ELR (cell line): ENCODE data around the gene SNAPC2.
"Not testable (repeated sequence)": the region's sequence is repeated elsewhere in the genome, so short reads cannot be mapped to it uniquely, and the experiment has no call there.

Experiments used
- DNase-seq: peaks from one replicate; pipeline ENCODE4 v3.0.0-alpha.2; 2015; ENCODE audit warnings: low read depth

The SNAPC2 gene

DNA sequence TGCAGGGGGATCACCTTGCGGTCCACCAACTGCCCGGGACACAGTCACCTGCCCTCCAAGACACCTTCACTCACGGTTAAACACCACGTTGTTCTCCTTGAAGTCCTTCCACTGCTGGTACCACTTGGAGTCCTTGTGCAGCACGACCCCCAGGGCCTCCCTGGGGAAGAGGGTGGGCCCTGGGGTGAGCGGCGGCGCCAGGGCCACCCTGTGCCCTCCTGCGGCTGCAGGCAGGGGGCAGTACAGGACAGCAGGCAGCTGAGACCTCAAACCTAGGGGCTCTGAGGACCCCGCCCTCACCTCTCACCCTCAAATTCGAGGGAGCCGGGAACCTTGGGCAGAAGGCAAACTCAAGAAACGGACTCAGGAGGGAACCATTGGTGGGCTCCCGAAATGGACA lies 13.3 kb downstream of the SNAPC2 start:
- no peak for DNase-seq

DNA sequence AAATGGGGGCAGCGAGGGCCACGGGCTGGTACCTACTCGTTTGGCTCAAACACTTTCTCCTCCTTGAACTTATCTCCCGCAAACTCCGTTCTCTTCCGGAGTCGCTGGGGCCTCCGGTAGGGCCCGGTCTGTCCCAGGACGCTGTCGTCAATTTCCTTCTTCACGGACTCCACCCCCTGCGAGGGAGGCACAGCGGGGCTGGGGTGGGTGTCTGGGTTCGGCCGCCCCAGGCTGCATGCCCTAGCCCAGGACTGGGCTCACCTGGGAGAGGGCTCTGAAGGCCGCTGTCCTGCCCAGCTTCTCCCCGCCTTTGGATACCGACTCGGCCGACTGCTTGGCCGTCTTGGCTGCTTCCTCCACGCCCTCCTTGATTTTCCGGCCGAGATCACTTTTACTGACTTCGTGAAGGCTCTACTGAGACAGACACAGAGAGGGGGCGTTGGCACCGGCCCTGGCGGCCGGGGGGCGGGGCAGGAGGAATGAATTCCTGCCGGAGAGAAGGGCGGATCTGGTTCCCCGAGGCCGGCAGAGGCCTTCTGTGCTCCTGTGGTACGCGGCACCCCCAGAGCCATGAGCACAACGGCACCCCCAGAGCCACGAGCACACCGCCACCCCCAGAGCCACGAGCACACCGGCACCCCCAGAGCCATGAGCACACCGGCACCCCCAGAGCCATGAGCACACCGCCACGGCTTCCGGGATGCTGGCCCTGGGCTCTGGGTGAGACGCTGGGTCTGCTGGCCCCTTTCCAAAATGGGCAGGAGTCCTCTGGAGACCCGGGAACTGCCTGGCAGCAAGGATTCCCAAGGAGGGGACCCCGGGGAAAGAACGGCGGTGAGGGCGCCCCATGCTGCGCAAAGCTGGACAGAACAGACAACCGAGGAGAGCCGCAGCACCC lies 13.9 kb downstream of the SNAPC2 start:
- no peak for DNase-seq

DNA sequence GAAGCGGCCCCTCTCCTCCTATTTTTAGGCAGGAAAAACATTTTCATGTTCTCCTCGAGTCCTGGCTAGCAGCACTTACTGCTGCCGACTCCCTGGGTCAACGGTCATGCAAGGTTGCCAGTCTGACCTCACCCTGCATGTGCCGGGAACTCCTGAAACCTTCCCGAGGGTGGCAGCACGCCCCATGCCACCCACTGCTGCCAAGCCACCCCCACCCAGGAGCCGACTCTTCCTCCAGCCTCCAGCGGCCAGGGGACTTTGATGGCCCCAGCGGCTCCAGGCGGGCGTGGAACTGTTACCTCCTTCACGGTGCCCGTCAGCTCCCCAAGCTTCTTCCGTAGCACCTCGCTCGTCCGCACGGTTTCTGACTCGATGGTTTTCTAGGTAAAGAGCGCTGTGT lies 14.6 kb downstream of the SNAPC2 start:
- no peak for DNase-seq

DNA sequence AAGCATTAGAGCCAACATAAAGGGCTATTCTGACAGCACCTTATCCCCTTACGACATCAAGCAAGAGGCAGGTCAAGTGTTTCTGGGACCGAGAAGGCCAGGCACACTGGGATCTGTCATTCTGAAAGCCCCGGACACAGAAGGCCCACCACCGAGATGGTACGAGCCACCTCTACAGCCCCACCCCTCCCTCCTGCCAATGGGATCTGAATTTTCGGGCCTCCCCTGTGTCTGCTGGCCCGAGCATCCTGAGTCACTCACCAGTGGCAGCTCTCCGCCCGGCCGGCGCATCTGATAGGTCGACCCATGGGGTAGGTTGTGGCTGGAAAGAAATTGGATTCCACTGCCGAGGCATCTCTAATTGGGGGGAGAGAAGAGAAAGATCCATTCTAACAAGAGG lies 20.7 kb downstream of the SNAPC2 start:
- DNase-seq: no peak

DNA sequence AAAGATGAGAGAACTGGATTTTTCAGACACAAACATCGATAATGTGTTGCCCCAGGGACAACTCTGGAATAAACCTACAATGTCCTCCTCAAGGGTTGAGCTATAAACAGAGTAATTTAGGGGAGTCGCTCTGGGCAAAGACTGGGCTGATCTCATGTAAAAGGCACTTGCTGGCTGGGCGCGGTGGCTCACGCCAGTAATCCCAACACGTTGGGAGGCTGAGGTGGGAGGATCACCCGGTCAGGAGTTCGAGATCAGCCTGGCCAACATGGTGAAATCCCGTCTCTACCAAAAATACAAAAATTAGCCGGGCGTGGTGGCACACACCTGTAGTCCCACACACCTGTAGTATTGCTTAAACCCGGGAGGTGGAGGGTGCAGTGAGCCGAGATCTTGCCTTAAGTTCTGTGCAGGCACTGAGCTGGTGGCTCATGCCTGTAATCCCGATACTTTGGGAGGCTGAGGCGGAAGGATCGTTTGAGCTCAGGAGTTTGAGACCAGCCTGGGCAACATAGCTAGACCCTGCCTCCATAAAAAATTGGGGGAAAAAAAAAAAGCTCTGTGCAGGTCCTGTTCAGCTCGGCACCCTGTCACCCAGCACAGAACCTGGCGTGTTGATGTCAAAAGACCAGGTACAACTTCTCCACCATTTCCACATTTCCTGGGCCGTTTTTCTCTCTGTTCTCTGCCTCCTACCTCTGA lies 21.9 kb downstream of the SNAPC2 start:
- no peak for DNase-seq

DNA sequence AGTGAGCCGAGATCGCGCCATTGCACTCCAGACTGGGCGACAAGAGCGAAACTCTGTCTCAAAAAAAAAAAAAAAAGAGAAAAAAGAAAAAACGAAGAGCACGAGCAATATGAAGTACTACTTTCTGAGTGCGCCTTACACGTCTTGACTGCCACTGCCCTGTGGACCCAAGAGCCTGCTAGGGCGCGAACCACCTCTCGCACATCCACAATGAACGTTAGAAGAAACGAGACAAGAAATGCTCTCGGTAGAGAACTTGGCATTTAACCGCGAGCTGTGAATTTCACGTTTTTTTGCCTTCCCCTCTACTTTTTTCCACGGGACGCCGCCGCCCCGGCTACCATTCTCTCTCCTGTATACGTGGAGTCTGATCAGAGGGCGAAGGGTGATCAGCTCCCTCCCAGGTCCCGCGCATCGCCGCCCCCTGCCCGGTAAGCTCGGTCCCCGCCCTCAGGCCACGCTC lies 22.9 kb downstream of the SNAPC2 start:
- DNase-seq: peak; percentile 35

DNA sequence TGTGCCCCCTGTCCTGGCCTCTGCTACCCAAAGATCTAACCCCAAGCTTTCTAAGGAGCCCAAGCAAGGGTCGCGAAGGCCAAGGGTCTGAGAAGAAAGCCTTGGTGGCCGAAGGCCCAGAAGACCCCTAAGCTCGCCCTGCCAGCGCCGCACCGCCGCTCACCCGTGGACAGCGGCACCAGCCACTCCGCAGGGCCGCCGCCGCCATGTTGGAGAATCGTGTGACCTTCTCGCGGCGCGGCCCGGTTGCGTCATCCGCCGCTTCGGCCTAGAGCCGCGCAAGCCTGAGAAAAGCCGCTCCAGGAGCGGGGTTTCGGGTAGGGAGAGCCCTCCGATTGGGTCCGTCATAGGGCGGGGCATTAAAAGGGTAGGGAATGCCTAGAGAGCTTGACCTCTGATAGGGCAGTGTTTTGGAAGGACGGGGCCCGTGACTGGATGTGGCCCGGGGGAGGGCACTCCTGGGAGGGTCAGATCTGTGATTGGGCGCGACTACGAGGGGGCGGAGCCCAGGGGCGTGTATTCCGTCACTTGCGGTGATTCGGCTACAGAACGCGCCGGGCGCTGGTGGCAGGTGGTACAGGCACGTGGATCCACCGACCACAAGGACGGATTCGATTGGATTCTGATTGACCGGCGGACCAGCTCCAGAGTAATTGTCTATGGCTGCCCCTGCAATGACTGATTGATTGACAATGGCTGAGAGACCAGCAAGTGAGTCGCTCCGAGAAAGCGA lies 23.5 kb downstream of the SNAPC2 start, which contains the start of gene TIMM44:
Gene TIMM44, minus strand, starts transcription at position 223 of the 733 bp plus-strand sequence. Its CDS starts 15 bp downstream, at position 208.
- DNase-seq: peak; percentile 100

DNA sequence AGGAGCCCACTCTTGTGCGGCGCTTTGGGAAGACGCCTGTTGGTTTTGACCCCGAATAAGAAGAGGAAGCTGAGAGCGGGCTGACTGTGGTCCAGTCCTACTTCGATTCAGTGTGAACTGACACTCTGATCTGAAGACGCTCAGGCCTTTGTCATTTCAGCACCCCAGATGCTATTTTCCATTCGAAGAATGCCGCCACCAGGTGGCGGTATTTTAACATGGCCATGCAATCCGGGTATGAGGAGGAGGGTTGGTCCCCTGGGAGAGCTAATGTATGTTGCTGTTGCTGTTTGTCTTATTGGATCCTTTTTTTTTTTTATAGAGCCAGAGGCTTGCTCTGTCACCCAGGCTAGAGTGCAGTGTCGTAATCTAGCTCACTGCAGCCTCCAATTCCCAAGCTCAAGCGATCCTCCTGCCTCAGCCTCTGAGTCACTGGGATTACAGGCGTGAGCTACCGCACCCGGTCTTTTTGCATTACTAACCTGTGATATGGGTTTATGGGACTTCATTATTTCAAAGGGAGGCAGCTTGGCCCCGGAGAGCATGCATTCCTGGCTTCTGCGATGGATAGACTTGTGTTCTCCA lies 24.1 kb downstream of the SNAPC2 start:
- DNase-seq: peak; percentile 91

DNA sequence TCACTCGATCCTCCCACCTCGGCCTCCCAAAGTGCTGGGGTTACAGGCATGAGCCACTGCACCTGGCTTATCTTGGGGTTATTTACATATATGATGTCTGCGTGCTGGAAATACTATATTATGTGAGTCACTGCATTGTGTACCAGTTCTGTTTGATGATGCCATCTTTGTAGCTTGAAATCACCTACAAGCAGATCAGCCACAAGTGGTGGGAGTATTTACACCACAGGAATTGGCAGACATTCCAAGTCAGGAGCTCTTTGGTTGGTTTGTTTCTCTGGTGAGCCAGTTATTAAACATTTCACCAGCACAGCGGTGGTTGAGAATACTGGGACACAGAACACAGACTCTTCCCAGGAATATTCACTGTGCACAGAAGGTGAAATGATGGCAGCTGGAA lies 27.8 kb downstream of the SNAPC2 start:
- DNase-seq: peak; percentile 40

DNA sequence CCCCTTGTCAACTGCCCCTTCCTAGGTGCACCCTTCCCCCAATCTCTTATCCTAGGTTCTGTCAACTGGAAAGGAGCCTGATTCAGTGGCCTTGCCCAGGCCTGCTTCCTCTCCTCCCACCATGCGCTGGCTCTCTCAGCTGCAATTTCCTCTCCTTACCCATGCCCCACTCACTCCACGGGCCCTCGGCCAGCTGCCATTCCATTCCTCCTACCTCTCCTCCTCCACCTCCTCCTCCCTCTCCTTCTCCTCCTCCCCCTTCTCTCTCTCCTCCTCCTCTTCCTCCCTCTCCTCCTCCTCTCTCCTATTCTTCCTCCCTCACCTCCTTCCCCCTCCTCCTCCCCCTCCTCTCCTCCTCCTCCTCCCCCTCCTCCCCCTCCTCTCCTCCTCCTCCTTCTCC lies 32.9 kb downstream of the SNAPC2 start:
- DNase-seq: peak; percentile 19

DNA sequence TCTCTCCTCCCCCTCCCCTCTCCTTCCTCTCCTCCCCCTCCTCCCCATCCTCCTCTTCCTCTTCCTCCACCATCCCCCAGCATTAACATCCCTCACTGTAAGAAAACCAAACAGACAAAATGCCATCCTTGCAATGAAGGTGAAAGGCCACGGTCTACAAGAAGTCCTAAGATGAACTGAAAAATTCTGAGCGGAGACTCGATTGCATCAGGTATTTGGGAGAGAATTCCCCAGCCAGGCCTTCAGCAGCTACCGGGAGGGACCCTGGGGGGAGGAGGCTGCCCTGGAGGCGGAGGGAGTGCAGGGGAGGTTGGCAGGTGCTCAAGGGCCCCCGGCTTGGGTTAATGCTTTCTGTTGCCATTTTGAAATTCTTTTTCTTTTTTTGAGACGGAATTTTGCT lies 33.4 kb downstream of the SNAPC2 start:
- DNase-seq: no peak

DNA sequence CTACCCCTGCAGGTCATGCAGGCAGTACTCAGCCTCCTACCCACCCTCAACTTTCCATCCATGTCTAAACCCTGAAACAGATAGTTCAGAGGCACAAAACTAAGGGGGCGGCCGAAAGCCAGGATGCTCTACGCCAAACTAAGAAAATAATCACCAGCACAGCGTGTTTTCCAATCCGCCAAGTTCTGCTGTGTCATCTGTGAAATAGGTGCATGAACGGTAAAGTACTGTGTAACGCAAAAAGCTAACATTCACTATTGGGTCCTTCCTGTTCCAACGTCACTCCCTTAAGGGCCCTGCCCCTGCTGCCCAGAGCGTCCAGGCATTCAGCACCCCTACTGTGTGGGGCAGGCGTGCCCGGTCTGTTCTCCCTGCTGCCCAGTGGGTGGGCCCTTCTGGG lies 35.6 kb downstream of the SNAPC2 start:
- DNase-seq: no peak

DNA sequence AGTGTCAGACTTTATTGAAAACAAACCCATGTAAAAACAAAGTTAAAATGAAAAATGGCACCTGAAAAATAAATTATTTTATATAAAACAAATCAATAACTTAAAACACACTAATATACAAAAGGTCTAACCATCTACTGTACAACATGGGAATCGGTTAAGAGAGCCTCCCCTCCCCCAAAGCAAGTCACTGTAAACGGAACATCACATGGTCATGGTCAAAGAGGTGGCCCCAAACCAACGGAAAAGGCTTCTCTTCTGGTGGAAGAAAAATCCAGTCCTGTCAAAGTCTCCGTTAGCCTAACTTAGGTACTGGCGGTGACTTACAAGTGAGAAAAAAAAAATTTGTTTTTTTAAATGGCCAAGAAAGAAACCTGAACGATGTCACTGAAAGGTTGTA lies 39.1 kb downstream of the SNAPC2 start:
- no peak for DNase-seq

DNA sequence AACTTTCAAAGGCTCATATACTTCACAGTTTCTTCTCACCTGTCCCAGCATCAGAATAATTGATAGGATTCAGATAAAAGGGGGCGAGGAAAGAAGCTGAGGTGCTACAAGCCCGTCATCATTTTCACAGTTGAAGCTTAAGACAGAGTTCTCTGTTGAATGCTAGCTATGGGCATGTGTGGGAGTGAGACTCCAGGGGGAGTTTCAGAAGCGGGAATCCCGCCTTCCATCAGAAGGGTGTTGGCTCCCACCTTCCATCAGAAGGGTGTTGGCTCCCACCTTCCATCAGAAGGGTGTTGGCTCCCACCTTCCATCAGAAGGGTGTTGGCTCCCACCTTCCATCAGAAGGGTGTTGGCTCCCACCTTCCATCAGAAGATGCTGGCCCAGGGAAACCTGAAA lies 40.9 kb downstream of the SNAPC2 start:
- not testable (repeated sequence) for DNase-seq

DNA sequence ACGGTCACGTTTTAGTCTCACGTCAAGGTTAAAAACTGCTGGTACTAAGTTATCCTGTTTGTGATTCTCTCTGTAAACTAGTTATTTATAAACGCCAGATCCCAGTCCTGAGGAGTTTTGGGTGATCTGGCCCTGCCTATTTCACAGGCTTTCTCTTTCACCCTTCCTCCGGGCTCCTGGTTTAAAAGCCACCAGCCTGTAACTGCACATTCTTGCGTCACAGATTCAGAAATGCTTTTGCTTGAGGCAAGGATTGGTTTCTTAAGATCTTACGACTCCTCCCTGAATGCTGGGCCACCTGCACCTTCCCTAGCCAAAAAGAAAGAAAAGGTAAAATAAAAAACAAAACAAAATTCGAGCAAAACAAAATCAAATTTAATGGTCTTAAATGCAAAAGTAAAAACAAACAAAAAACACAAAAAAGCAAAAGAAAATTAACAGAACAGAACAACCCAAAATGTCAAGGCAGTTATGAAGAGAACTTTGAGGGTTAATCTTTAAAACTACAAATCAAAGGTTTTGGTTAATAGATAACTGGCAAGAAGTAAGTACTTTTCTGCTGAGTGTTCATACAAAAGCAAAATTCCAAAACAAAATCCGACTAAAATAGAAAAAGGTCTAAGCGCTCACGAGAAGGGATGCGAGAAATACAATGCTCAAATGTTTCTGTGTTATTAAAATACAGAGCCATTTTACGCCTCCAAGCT lies 41.9 kb downstream of the SNAPC2 start:
- no peak for DNase-seq

DNA sequence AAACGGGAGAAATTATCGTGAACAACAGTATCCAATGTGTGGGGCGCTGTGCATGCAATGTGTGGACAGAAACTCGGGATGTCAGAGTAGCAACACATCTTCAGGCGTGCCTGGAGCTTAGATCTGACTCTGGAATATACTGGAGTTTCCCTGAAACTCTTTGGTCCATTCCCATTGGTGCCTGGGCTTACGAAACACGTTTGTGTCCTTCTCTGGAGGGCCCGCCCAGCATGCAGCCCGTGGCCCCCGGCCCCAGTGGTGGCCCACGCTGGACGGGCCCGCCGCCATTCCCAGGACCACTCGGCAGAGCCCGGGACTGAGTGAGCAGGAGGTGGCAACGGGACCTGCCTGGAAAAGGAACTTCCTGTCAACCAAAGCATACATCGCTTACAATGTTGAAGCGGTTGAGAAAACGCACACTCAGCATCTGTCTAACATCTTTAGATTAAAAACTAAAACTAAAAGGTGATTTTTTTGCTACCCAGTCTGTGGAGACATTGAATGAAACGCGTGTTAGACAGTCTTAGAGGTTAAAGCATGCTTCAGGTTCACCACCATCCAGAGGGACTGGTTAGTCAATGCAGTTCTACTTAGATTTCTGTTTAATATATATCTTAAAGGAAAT lies 42.6 kb downstream of the SNAPC2 start:
- DNase-seq: no peak

DNA sequence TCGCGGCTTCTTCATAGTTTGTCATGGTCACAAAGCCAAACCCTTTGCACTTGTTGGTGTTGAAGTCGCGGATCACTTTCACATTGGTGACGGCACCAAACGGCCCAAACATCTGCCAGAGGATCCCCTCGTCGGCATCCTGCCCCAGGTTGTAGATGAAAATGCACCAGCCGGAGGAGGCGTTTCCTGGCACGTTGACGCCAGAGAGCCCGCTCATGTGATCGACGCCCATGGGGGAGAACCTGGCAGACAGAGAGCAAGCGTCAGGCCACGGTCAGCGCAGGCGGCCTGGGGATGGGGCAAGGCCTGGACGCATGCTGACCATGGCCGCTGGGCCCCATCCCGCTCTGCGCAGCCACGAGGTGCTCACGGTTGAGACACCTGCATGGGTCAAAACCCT lies 43.4 kb downstream of the SNAPC2 start:
- DNase-seq: no peak

DNA sequence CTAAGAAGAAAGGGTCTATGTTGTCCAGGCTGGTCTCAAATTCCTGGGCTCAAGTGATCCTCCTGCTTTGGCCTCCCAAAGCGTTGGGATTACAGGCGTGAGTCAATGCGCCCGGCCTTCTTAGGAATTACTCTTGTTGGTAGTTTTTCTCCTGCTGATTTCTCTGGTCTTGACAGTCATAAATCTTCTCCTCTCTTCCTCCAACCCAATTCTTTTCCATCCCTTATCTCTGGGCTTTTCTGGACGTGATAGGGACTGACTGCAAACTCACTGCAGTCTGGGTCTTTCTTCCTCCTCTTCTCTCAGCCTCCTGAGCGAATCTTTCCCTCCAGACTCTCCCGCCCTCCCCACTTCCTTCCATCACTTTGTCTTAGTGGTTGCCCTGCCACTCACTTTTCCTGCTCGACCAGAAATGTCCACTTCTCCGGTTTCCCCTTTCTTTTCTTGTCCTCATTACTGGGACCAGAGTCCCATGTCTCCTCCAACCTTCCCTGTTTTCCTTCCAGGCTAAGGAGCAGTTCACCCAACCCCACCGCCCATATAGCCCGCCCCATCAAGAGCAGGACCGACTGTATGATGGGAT lies 45.2 kb downstream of the SNAPC2 start:
- no peak for DNase-seq

DNA sequence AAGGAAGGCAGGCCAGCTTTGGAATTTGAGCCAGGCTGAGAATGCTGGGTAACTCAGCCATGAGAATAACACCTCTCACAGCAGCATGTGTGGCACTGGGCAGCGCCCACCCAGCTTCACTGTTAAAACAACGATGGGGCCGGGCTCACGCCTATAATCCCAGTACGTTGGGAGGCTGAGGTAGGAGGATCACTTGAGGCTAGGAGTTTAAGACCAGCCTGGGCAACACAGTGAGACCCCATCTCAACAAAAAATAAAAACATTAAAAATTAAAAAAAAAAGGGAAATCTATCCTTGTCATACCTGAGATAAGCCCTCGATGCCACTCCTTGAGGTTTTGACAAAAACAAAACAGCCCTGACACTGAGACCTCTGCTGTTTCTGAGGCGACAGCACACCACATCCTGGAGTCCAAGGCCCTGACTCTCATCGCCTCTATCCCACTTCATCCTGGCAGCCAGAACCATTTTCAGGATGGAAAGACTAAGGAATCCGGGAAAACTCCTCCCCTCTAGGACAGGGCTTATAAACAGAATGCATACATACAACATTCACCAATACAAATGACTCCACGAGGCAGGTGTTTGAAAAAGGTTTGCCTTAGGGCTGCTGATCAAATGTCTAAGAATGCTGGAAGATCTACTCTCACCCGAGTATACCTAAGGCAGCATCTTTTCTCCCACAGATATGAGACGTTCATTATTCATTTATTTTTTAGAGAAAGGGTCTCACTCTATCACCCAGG lies 46.0 kb downstream of the SNAPC2 start:
- DNase-seq: no peak
